Loucy (cell line): ENCODE measurements around the gene TNFRSF11A.

Experiments
- CTCF ChIP-seq: fragments of 200-600 bp; sonication (generic); conservative IDR thresholded peaks from 2 replicates; pipeline ENCODE4 v1.5.1; 2014; ENCODE audit warnings: mild to moderate bottlenecking, antibody characterized with exemption, low read length
- EZH2phosphoT487 ChIP-seq: fragments of 200-600 bp; IDR thresholded peaks from 2 replicates; pipeline ENCODE4 v1.6.1; 2018; ENCODE audit warnings: antibody characterized with exemption, mild to moderate bottlenecking, moderate library complexity, borderline replicate concordance

- no peak for TF ChIP-seq CTCF
- TF ChIP-seq EZH2phosphoT487: no peak
Measured at GRCh38 chr18:62339106-62339988, 14.2 kb downstream of the TNFRSF11A start.
